ENCODE data around the gene SLC6A6. TPM values are rescaled to one million over a fixed set of nuclear protein-coding genes. Genes with fewer than 3 reads are reported as not detected.
A peak's percentile ranks its signal among the peaks of the same experiment; 100 is the strongest.

SLC6A6 gene
- total RNA-seq, 4 donors from 2014 or later, result 35.7 to 75.2 (median 56.4) TPM

GRCh38 chr3:14520149-14520548 lies 117.7 kb downstream of the SLC6A6 start:
- TF ChIP-seq, protein P1, sequence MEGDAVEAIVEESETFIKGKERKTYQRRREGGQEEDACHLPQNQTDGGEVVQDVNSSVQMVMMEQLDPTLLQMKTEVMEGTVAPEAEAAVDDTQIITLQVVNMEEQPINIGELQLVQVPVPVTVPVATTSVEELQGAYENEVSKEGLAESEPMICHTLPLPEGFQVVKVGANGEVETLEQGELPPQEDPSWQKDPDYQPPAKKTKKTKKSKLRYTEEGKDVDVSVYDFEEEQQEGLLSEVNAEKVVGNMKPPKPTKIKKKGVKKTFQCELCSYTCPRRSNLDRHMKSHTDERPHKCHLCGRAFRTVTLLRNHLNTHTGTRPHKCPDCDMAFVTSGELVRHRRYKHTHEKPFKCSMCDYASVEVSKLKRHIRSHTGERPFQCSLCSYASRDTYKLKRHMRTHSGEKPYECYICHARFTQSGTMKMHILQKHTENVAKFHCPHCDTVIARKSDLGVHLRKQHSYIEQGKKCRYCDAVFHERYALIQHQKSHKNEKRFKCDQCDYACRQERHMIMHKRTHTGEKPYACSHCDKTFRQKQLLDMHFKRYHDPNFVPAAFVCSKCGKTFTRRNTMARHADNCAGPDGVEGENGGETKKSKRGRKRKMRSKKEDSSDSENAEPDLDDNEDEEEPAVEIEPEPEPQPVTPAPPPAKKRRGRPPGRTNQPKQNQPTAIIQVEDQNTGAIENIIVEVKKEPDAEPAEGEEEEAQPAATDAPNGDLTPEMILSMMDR (IDR thresholded peaks at IDR 0.05), result no peak
- ATAC-seq (ENCODE audit: low FRiP score), result no peak

DNA sequence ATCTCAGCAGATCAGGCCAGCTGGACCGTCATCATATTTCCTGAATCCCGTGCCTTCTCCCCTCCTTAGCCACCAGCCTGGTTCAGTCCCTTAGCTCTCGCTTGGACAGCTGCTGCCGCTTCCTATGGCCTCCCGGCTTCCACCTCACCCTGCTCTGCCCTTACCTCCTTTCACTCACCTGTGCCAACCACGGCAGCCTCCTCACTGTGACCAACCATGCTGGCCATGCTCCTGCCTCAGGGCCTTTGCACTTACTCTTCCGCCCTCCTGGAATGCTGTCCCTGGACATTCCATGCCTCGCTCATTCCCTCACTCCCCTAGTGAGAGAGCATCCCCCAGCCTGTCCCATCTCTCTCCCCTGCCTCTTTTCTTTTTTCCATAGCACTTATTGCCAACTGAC lies 118.6 kb downstream of the SLC6A6 start:
- TF ChIP-seq, protein P1 (IDR thresholded peaks at IDR 0.05), result no peak
- no peak for DNase-seq (ENCODE audit: low spot score)
- ATAC-seq (ENCODE audit: low FRiP score), result no peak

More at GRCh38 chr3:14520149-14520548, 117.7 kb downstream of the SLC6A6 start:
- DNase-seq (ENCODE audit: low spot score), result no peak

GRCh38 chr3:14521611-14522010 lies 119.2 kb downstream of the SLC6A6 start:
- ATAC-seq (ENCODE audit: low FRiP score) (no peak), DNase-seq (ENCODE audit: low spot score) (no peak)
- TF ChIP-seq, protein P1 (IDR thresholded peaks at IDR 0.05), result no peak

GRCh38 chr3:14522129-14522691 lies 119.8 kb downstream of the SLC6A6 start:
- DNase-seq (ENCODE audit: low spot score) (no peak), ATAC-seq (ENCODE audit: low FRiP score) (no peak)
- TF ChIP-seq, protein P1 (IDR thresholded peaks at IDR 0.05), result no peak

- DNase-seq (ENCODE audit: low spot score) (no peak), ATAC-seq (ENCODE audit: low FRiP score) (no peak)
- TF ChIP-seq, protein P1 (IDR thresholded peaks at IDR 0.05), result no peak
These were observed 120.4 kb downstream of the SLC6A6 start for GRCh38 chr3:14522768-14523167.

GRCh38 chr3:14523792-14524191 lies 121.4 kb downstream of the SLC6A6 start:
- ATAC-seq (ENCODE audit: low FRiP score), result peak; percentile 80
- no peak for DNase-seq (ENCODE audit: low spot score)
- TF ChIP-seq, protein P1 (IDR thresholded peaks at IDR 0.05), result no peak

GRCh38 chr3:14524311-14524711 lies 121.9 kb downstream of the SLC6A6 start:
- TF ChIP-seq, protein P1 (IDR thresholded peaks at IDR 0.05), result no peak
- peak; percentile 72 for ATAC-seq (ENCODE audit: low FRiP score)

More at GRCh38 chr3:14524311-14524711, 121.9 kb downstream of the SLC6A6 start:
- no peak for DNase-seq (ENCODE audit: low spot score)

Data from omental fat pad (tissue), 4 donors.